ENCODE results near the gene STEAP3. TPM values are rescaled to one million over a fixed set of nuclear protein-coding genes. Genes with fewer than 3 reads are reported as not detected.

Gene STEAP3, protein sequence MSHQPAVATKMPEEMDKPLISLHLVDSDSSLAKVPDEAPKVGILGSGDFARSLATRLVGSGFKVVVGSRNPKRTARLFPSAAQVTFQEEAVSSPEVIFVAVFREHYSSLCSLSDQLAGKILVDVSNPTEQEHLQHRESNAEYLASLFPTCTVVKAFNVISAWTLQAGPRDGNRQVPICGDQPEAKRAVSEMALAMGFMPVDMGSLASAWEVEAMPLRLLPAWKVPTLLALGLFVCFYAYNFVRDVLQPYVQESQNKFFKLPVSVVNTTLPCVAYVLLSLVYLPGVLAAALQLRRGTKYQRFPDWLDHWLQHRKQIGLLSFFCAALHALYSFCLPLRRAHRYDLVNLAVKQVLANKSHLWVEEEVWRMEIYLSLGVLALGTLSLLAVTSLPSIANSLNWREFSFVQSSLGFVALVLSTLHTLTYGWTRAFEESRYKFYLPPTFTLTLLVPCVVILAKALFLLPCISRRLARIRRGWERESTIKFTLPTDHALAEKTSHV
- 32.3 TPM for total RNA-seq (2021; ENCODE audit: unreplicated experiment)
- polyA plus RNA-seq (2012), result 34.5 and 40.8 TPM in 2 replicates
- Bru-seq, nascent RNA, result percentile 69 among the genes with signal in this experiment
- percentile 79 among the genes with signal in this experiment for BruChase-seq, experiment 1, labeled RNA remaining after a 6-hour chase
- percentile 77 among the genes with signal in this experiment for BruChase-seq, experiment 2, labeled RNA remaining after a 2-hour chase
- long read RNA-seq, full-length matches to known transcripts, result 16 of 36 reads
- long read RNA-seq, partial matches to known transcripts, result 4 of 36 reads
- long read RNA-seq, other reads (novel, unspliced or antisense), result 16 of 36 reads

DNA sequence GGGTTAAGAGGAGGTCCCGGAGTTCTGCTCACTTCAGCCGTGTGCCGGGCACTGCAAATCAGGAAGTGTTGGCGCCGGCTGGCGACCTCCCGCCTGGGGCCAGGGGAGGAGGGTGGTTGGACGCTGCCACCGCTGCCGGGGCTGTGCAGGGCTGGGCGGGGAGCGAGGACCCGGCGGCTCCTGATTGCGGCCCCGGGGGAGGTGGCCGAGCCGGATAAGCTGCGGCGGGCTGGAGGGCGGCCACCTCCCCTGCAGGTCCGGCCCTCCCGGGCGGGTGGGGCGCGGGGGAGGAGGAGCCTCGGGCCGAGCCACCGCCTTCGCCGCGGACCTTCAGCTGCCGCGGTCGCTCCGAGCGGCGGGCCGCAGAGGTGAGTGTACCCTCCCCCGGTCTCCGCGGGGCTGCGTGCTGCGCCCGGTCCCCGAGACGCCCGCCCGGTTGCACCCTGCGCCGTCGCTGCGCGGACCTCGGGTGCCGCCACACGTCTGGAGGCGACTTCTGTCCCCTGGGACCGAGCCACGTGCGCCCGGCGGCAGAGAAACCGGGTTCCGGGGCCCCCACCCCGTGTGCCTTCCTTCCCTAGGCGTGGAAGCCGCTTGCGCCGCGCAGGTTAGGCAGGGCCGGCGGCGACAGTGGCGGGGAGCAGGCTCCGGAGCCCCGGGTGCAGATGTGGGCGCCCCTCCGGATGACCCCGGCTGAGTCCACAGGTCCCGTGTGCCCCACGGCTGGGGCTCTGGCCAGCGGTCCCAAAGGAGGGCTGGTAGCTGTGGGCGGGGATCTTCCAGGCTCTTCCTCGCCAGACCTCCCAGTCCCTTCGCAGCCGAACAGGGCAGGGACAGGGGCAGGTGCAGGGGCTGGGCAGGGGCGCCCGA, at the start of gene STEAP3:
Gene STEAP3 (plus strand): TSS at position 314 of the 870 bp plus-strand sequence. CDS start 7,179 bp downstream, outside the sequence.
- H3K4me2 ChIP-seq (ENCODE audit: low read length), result peak within 1 kb of the TSS; percentile 94
- DNase-seq (ENCODE audit: low read depth, low spot score), result peak; percentile 34
- ChIA-PET CTCF (interaction anchor here (1.3 kb wide), 1 partner anchor 10 kb away, joined by 4 read pairs; no protein-coding TSS in a partner anchor), RAD21 (ENCODE audit: low non-redundant PET in 1 of 2, low total read pairs in 2 of 2, uncharacterized antibody in 2 of 2, unreplicated experiment in 2 of 2) (interaction anchor here in 1 of 2 experiments (1.6 kb wide), 1 partner anchor 68 kb away, joined by 4 read pairs; no protein-coding TSS in a partner anchor), POLR2A (interaction anchor here (0.9 to 1.4 kb wide), 2 partner anchors 10 to 144 kb away, joined by 3 to 5 read pairs; no protein-coding TSS in a partner anchor)
- no peaks in the 10 kb centered on the region; the same call in 1 of the 2 replicates for H4K20me1 ChIP-seq (ENCODE audit: insufficient read depth)
- peak within 1 kb of the TSS; percentile 80 for H3K27ac ChIP-seq (ENCODE audit: low read depth, low read length)
- no peaks in the 10 kb centered on the region for H3K9me2 ChIP-seq (ENCODE audit: insufficient read depth)
- H3K79me2 ChIP-seq (ENCODE audit: insufficient read depth, low read length), result peaks cover 37% of the 10 kb centered on the region
- peak; percentile 87 for ATAC-seq
- intact Hi-C loops (cut with micrococcal nuclease), result no loop called here
- no peaks in the 10 kb centered on the region; a peak in 1 of 4 replicates for H3K36me3 ChIP-seq (ENCODE audit: control insufficient read depth in 1 of 2, insufficient read depth in 2 of 2, low read length in 2 of 2)
- peaks cover 16 to 23% of the 10 kb centered on the region in 2 experiments; a peak in 3 of 4 replicates for H3K4me1 ChIP-seq (ENCODE audit: control insufficient read depth in 1 of 2, insufficient read depth in 2 of 2, low read length in 2 of 2)
- peak within 1 kb of the TSS; percentile 86 to 93 for H3K4me3 ChIP-seq (replicated peaks in 1 of 2; ENCODE audit: low read depth in 1 of 2, low read length in 2 of 2)
- BruUV-seq (replicated peaks), result no TSS peak
- TF ChIP-seq ZFX (IDR thresholded peaks at IDR 0.05) (peak; percentile 70), EZH2phosphoT487 (IDR thresholded peaks at IDR 0.05; ENCODE audit: borderline replicate concordance) (no peak), POLR2AphosphoS5 (IDR thresholded peaks at IDR 0.05; ENCODE audit: low read depth, low read length) (peak; percentile 85), FOSL1 (IDR thresholded peaks at IDR 0.05; ENCODE audit: low read depth) (no peak), POLR2A (IDR thresholded peaks at IDR 0.05; ENCODE audit: borderline replicate concordance, extremely low read depth, insufficient read depth, insufficient read length) (peak; percentile 39), EGR1 (IDR thresholded peaks at IDR 0.05; ENCODE audit: low read depth) (no peak; the same call in 1 of the 2 replicates), SIN3A (IDR thresholded peaks at IDR 0.05; ENCODE audit: low read depth) (peak; percentile 86)
- TF ChIP-seq, protein P1, sequence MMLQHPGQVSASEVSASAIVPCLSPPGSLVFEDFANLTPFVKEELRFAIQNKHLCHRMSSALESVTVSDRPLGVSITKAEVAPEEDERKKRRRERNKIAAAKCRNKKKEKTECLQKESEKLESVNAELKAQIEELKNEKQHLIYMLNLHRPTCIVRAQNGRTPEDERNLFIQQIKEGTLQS (IDR thresholded peaks at IDR 0.05), result no peak
- TF ChIP-seq, protein P2, sequence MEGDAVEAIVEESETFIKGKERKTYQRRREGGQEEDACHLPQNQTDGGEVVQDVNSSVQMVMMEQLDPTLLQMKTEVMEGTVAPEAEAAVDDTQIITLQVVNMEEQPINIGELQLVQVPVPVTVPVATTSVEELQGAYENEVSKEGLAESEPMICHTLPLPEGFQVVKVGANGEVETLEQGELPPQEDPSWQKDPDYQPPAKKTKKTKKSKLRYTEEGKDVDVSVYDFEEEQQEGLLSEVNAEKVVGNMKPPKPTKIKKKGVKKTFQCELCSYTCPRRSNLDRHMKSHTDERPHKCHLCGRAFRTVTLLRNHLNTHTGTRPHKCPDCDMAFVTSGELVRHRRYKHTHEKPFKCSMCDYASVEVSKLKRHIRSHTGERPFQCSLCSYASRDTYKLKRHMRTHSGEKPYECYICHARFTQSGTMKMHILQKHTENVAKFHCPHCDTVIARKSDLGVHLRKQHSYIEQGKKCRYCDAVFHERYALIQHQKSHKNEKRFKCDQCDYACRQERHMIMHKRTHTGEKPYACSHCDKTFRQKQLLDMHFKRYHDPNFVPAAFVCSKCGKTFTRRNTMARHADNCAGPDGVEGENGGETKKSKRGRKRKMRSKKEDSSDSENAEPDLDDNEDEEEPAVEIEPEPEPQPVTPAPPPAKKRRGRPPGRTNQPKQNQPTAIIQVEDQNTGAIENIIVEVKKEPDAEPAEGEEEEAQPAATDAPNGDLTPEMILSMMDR (IDR thresholded peaks at IDR 0.05 in 2 of 3, conservative IDR thresholded peaks at IDR 0.05 in 1 of 3; ENCODE audit: borderline replicate concordance in 1 of 3, insufficient read depth in 1 of 3, low read depth in 2 of 3, low read length in 2 of 3), result no peak
- TF ChIP-seq, protein P3, sequence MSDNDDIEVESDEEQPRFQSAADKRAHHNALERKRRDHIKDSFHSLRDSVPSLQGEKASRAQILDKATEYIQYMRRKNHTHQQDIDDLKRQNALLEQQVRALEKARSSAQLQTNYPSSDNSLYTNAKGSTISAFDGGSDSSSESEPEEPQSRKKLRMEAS (IDR thresholded peaks at IDR 0.05), result peak; percentile 93
- H3K27me3 ChIP-seq (ENCODE audit: insufficient read depth, low read length), result no peaks in the 10 kb centered on the region
- peak within 1 kb of the TSS; percentile 86 for H3K9ac ChIP-seq (ENCODE audit: low read length)
- H3K9me3 ChIP-seq (ENCODE audit: control insufficient read depth in 1 of 2, insufficient read depth in 1 of 2, low read depth in 1 of 2, low read length in 2 of 2), result no peaks in the 10 kb centered on the region
- H2AFZ ChIP-seq (ENCODE audit: low read depth, low read length, poor library complexity, severe bottlenecking), result peak within 1 kb of the TSS; percentile 29

Measured in HCT116 (cell line).